Esophagus mucosa (tissue), 1 donor: ENCODE data around the gene RSPH3. TPM values are rescaled to one million over a fixed set of nuclear protein-coding genes. Genes with fewer than 3 reads are reported as not detected.
"Not testable (repeated sequence)": the region's sequence is repeated elsewhere in the genome, so short reads cannot be mapped to it uniquely, and the experiment has no call there.

Experiments used
- ATAC-seq: fragments of 200-7000 bp; cut with Tn5 transposase; one replicate; pipeline ENCODE4 v1.9.1; 2020
- total RNA-seq: library from RNA; stranded (reverse); gene quantifications from one replicate; pipeline ENCODE4 v1.2.4, GENCODE V29; 2023
- donor health status: DM: yes; HTN: yes; CAD: no.

Gene RSPH3
- total RNA-seq, 1 donor from 2014 or later, result 13.4 TPM

- ATAC-seq, result no peak
These were observed 23.9 kb upstream of the RSPH3 start for GRCh38 chr6:159023893-159024292.

GRCh38 chr6:159020011-159020410 lies 20.0 kb upstream of the RSPH3 start:
- ATAC-seq, result no peak

GRCh38 chr6:159017757-159018559 lies 18.0 kb upstream of the RSPH3 start:
- no peak for ATAC-seq

GRCh38 chr6:159014406-159014805 lies 14.4 kb upstream of the RSPH3 start:
- ATAC-seq, result no peak

GRCh38 chr6:159013229-159013628 lies 13.2 kb upstream of the RSPH3 start:
- ATAC-seq, result peak; percentile 31

GRCh38 chr6:159012201-159012600 lies 12.2 kb upstream of the RSPH3 start:
- no peak for ATAC-seq

GRCh38 chr6:159010037-159010612 lies 10.1 kb upstream of the RSPH3 start:
- peak; percentile 49 for ATAC-seq

- peak; percentile 72 for ATAC-seq
These were observed 8.8 kb upstream of the RSPH3 start for GRCh38 chr6:159008656-159009288.

- no peak for ATAC-seq
These were observed 7.5 kb upstream of the RSPH3 start for GRCh38 chr6:159007510-159007909.

- no peak for ATAC-seq
These were observed 5.4 kb upstream of the RSPH3 start for GRCh38 chr6:159005436-159005835.

GRCh38 chr6:159004592-159004991 lies 4.6 kb upstream of the RSPH3 start:
- no peak for ATAC-seq

- ATAC-seq, result no peak
These were observed 2.6 kb upstream of the RSPH3 start for GRCh38 chr6:159002432-159003155.

GRCh38 chr6:158999154-158999665 lies 792 bp downstream of the RSPH3 start:
- ATAC-seq, result peak; percentile 42

- no peak for ATAC-seq
These were observed 3.1 kb downstream of the RSPH3 start for GRCh38 chr6:158996856-158997255.

GRCh38 chr6:158993639-158994038 lies 6.4 kb downstream of the RSPH3 start:
- no peak for ATAC-seq

GRCh38 chr6:158991017-158991723 lies 8.8 kb downstream of the RSPH3 start:
- ATAC-seq, result peak; percentile 79

GRCh38 chr6:158989711-158990110 lies 10.3 kb downstream of the RSPH3 start:
- ATAC-seq, result not testable (repeated sequence)

GRCh38 chr6:158988477-158988876 lies 11.5 kb downstream of the RSPH3 start:
- no peak for ATAC-seq

- no peak for ATAC-seq
These were observed 12.3 kb downstream of the RSPH3 start for GRCh38 chr6:158987657-158988056.

- ATAC-seq, result no peak
These were observed 21.2 kb downstream of the RSPH3 start for GRCh38 chr6:158978757-158979156.

GRCh38 chr6:158977382-158977781 lies 22.6 kb downstream of the RSPH3 start:
- ATAC-seq, result no peak
